GM21529 (cell line): Measurements from ENCODE around the gene CHD9.
"Not testable (repeated sequence)": the region's sequence is repeated elsewhere in the genome, so short reads cannot be mapped to it uniquely, and the experiment has no call there.

Experiments used
- ATAC-seq: cut with Tn5 transposase; IDR thresholded peaks from one replicate; pipeline ENCODE4 v1.9.1; 2021; ENCODE audit not compliant: unreplicated experiment

CHD9 gene

GRCh38 chr16:53258809-53259208 lies 204.0 kb downstream of the CHD9 start:
- ATAC-seq: no peak

GRCh38 chr16:53261276-53261675 lies 206.5 kb downstream of the CHD9 start:
- no peak for ATAC-seq

GRCh38 chr16:53262645-53263044 lies 207.9 kb downstream of the CHD9 start:
- no peak for ATAC-seq

GRCh38 chr16:53266156-53266555 lies 211.4 kb downstream of the CHD9 start:
- ATAC-seq: no peak

GRCh38 chr16:53278498-53278897 lies 223.7 kb downstream of the CHD9 start:
- not testable (repeated sequence) for ATAC-seq

- no peak for ATAC-seq
Observed at GRCh38 chr16:53281280-53281679, 226.5 kb downstream of the CHD9 start.

- ATAC-seq: no peak
Observed at GRCh38 chr16:53281859-53282258, 227.1 kb downstream of the CHD9 start.

- ATAC-seq: no peak
Observed at GRCh38 chr16:53282328-53282727, 227.5 kb downstream of the CHD9 start.

- ATAC-seq: no peak
Observed at GRCh38 chr16:53282975-53283946, 228.5 kb downstream of the CHD9 start.

GRCh38 chr16:53285236-53285635 lies 230.4 kb downstream of the CHD9 start:
- ATAC-seq: no peak

- no peak for ATAC-seq
Observed at GRCh38 chr16:53290520-53290919, 235.7 kb downstream of the CHD9 start.

- no peak for ATAC-seq
Observed at GRCh38 chr16:53291757-53292392, 237.1 kb downstream of the CHD9 start.

- ATAC-seq: no peak
Observed at GRCh38 chr16:53297477-53297876, 242.7 kb downstream of the CHD9 start.

GRCh38 chr16:53304334-53304733 lies 249.5 kb downstream of the CHD9 start:
- no peak for ATAC-seq

- ATAC-seq: no peak
Observed at GRCh38 chr16:53305743-53306142, 251.0 kb downstream of the CHD9 start.

GRCh38 chr16:53309457-53309856 lies 254.7 kb downstream of the CHD9 start:
- no peak for ATAC-seq

- ATAC-seq: no peak
Observed at GRCh38 chr16:53320992-53321391, 266.2 kb downstream of the CHD9 start.

GRCh38 chr16:53323924-53324323 lies 269.1 kb downstream of the CHD9 start:
- ATAC-seq: no peak

GRCh38 chr16:53330991-53331390 lies 276.2 kb downstream of the CHD9 start:
- ATAC-seq: not testable (repeated sequence)

GRCh38 chr16:53334581-53334980 lies 279.8 kb downstream of the CHD9 start:
- ATAC-seq: no peak

- no peak for ATAC-seq
Observed at GRCh38 chr16:53337294-53337693, 282.5 kb downstream of the CHD9 start.

- no peak for ATAC-seq
Observed at GRCh38 chr16:53341792-53342191, 287.0 kb downstream of the CHD9 start.
